ENCODE results near the gene VMA21.

DNA sequence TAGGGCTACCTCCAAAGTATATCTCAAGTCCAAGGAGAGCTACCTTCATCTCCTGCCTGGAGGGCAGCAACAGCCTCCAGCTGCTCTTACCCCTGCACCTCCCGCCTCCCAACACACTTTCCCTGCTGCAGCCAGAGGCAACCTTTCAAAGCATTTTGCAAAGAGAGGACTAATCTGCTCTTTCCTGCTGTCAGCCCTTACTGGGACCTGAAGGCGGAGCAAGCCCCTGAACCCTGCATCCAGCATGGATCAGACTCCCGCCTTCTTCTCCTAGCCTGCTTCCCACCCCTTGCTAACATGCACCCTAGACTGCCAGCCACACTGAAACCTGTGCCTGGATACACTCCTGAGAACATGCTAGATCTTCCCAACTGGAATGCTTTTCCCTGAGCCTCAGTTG, 37.7 kb upstream of the VMA21 start:
- no peak for TF ChIP-seq POLR2A (IDR thresholded peaks at IDR 0.05)
- TF ChIP-seq, protein P1, sequence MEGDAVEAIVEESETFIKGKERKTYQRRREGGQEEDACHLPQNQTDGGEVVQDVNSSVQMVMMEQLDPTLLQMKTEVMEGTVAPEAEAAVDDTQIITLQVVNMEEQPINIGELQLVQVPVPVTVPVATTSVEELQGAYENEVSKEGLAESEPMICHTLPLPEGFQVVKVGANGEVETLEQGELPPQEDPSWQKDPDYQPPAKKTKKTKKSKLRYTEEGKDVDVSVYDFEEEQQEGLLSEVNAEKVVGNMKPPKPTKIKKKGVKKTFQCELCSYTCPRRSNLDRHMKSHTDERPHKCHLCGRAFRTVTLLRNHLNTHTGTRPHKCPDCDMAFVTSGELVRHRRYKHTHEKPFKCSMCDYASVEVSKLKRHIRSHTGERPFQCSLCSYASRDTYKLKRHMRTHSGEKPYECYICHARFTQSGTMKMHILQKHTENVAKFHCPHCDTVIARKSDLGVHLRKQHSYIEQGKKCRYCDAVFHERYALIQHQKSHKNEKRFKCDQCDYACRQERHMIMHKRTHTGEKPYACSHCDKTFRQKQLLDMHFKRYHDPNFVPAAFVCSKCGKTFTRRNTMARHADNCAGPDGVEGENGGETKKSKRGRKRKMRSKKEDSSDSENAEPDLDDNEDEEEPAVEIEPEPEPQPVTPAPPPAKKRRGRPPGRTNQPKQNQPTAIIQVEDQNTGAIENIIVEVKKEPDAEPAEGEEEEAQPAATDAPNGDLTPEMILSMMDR (IDR thresholded peaks at IDR 0.05) = no peak
- TF ChIP-seq POLR2AphosphoS5 (IDR thresholded peaks at IDR 0.05) = no peak
- no peak for TF ChIP-seq EP300 (IDR thresholded peaks at IDR 0.05)

Data from gastroesophageal sphincter (tissue), 3 donors.